Ishikawa (cell line): ENCODE measurements around the gene KRT84.

Experiments
- CEBPB ChIP-seq: IDR thresholded peaks from 2 replicates; pipeline ENCODE4 v1.6.1; 2012
- CREB1 ChIP-seq: IDR thresholded peaks from 2 replicates; pipeline ENCODE4 v1.6.1; 2012; ENCODE audit warnings: low read depth
- EGR1 ChIP-seq: IDR thresholded peaks from 2 replicates; pipeline ENCODE4 v1.6.1; 2012
- EP300 ChIP-seq: IDR thresholded peaks from 2 replicates; pipeline ENCODE4 v1.6.1; 2012; ENCODE audit warnings: borderline replicate concordance
- MAX ChIP-seq: IDR thresholded peaks from 2 replicates; pipeline ENCODE4 v1.6.1; 2012
- NFIC ChIP-seq: IDR thresholded peaks from 2 replicates; pipeline ENCODE4 v1.6.1; 2012
- RAD21 ChIP-seq: IDR thresholded peaks from 2 replicates; pipeline ENCODE4 v1.6.1; 2012; ENCODE audit warnings: low read depth
- REST ChIP-seq: IDR thresholded peaks from 2 replicates; pipeline ENCODE4 v1.6.1; 2012; ENCODE audit warnings: low read depth, mild to moderate bottlenecking
- TAF1 ChIP-seq: IDR thresholded peaks from 2 replicates; pipeline ENCODE4 v1.6.1; 2012; ENCODE audit warnings: low read depth, mild to moderate bottlenecking
- TCF12 ChIP-seq: IDR thresholded peaks from 2 replicates; pipeline ENCODE4 v1.6.1; 2012; ENCODE audit warnings: low read depth
- TEAD4 ChIP-seq: IDR thresholded peaks from 2 replicates; pipeline ENCODE4 v1.6.1; 2012
- USF1 ChIP-seq: IDR thresholded peaks from 2 replicates; pipeline ENCODE4 v1.6.1; 2012
- YY1 ChIP-seq: IDR thresholded peaks from 2 replicates; pipeline ENCODE4 v1.6.1; 2012; ENCODE audit warnings: low read depth
- ZBTB7A ChIP-seq: IDR thresholded peaks from 2 replicates; pipeline ENCODE4 v1.6.1; 2012; ENCODE audit warnings: low read depth

GRCh38 chr12:52327830-52328500 lies 57.5 kb downstream of the KRT84 start:
- TF ChIP-seq MAX = no peak; the same call in 1 of the 2 replicates
- TF ChIP-seq CREB1 = no peak
- TF ChIP-seq REST = no peak
- TF ChIP-seq EGR1 = no peak
- TF ChIP-seq NFIC = no peak
- TF ChIP-seq EP300 = no peak
- TF ChIP-seq YY1 = no peak
- TF ChIP-seq USF1 = no peak
- no peak for TF ChIP-seq RAD21
- no peak for TF ChIP-seq TAF1
- no peak for TF ChIP-seq ZBTB7A
- no peak for TF ChIP-seq TCF12
- no peak for TF ChIP-seq TEAD4
- TF ChIP-seq CEBPB = no peak
